HG03460 (cell line): ENCODE data around the gene GPR39.
"Not testable (repeated sequence)": the region's sequence is repeated elsewhere in the genome, so short reads cannot be mapped to it uniquely, and the experiment has no call there.

ENCODE experiments used
- ATAC-seq: cut with Tn5 transposase; IDR thresholded peaks from one replicate; pipeline ENCODE4 v1.9.1; 2021; ENCODE audit not compliant: unreplicated experiment

The GPR39 gene

GRCh38 chr2:132489150-132489549 is 72.5 kb downstream of the GPR39 start:
- ATAC-seq, result no peak

DNA sequence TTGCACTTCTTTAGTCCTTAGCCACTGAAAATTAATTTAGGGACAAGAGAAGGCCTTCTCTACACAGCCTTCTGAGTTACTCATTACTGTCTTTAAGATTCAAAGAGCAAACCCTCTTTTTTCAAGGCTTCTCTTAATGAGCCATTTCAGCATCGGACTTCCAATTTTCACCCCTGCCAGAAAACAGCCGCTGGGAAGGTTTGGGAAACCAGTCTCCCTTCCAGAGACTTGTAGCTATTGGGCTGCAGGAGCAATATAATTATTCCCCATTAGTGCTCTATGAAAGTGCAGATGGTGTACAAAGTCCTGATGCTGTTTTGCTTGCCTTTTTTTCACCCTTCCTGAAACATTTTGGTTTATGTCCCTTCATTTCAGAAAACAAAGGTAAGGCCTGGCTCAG is 79.3 kb downstream of the GPR39 start:
- ATAC-seq, result no peak

GRCh38 chr2:132496555-132496954 is 80.0 kb downstream of the GPR39 start:
- no peak for ATAC-seq

GRCh38 chr2:132497591-132497990 is 81.0 kb downstream of the GPR39 start:
- no peak for ATAC-seq

DNA sequence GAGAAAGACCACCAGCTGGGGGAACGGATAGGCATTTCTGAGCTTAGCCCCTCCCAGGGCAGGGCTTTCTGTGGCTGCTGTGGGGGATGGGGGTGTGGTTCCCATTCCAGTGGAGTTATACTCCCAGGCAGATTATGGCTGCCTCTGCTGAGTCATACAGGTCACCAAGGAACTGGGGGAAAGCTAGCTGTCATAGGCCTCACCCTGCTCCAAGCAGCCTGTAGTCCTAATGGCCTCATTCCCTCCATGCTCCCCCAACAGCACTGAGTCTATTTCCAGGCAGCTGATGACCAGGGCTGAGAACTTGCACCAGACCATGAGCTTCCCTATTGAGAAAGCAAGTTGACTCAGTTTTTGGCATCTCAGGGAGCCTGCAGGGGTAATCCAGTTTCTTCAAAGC is 87.1 kb downstream of the GPR39 start:
- ATAC-seq, result no peak

- ATAC-seq, result no peak
Observed at GRCh38 chr2:132515010-132515409, 98.4 kb downstream of the GPR39 start.

- ATAC-seq, result no peak
Observed at GRCh38 chr2:132517386-132517785, 100.8 kb downstream of the GPR39 start.

GRCh38 chr2:132518302-132518701 is 101.7 kb downstream of the GPR39 start:
- ATAC-seq, result no peak

DNA sequence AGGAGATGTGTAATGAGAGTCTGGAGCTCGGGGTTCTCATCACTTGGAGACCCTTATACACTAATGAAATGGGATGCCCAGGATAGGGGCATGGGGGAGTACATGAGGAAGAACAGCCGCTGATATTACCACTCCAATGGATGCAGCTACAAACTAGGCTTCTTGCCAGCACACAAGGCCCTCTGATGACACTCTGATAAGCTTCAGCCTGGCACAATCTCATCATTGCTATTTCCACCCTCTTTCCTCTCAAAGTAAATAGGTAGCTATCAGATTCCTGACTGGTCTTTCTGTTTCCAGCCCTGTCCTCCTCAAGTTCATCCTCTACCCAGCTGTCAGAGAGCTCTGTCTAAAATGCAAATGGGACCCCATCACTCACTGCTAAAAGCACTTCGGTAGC is 103.0 kb downstream of the GPR39 start:
- no peak for ATAC-seq

GRCh38 chr2:132521341-132521740 is 104.7 kb downstream of the GPR39 start:
- no peak for ATAC-seq

DNA sequence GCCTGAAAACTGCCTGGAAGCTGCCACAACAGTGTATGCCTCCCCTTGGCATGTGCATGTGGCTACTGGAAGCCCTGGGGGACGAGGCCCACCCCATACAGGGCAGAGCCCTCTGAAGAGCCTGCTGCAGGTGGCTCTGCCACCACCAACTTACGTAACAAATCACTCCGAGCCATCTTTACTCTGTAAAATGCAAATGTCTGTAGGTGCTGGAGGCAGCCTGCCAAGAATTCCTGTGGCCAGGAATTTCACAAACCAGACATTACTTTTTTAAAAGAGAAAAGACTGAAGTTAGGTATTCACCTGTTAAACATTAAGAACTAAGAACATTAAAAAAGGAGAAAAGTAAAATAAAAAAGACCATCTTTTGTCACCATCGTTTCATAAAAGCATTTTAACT is 106.3 kb downstream of the GPR39 start:
- ATAC-seq, result no peak

DNA sequence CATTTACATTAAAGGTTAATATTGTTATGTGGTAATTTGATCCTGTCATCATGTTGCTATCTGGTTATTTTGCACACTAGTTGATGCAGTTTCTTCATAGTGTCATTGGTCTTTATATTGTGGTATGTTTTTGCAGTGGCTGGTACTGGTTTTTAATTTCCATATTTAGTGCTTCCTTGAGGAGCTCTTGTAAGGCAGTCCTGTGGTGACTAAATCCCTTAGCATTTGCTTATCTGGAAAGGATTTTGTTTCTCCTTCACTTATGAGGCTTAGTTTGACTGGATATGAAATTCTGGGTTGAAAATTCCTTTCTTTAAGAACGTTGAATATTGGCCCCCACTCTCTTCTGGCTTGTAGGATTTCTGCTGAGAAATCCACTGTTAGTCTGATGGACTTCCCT is 120.5 kb downstream of the GPR39 start:
- not testable (repeated sequence) for ATAC-seq

DNA sequence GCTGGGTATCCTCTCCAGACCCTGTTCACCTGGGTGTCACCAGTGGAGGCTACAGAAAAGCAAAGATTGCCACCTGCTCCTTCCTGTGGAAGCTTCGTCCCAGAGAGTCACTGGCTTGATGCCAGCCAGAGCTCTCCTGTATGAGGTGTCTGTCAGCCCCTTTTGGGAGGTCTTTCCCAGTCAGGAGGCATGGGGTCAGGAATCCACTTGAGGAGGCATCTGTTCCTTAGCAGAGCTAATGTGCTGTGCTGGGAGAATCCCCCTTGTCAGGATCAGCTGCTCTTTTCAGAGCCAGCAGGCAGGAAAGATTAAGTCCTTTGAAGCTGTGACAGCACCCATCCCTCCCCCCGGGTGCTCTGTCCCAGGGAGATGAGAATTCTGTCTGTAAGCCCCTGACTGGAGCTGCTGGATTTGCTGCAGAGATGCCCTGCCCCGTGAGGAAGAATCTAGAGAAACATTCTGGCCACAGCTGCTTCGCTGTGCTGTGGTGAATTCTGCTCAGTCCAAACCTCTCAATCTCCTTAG is 121.8 kb downstream of the GPR39 start:
- ATAC-seq, result no peak

DNA sequence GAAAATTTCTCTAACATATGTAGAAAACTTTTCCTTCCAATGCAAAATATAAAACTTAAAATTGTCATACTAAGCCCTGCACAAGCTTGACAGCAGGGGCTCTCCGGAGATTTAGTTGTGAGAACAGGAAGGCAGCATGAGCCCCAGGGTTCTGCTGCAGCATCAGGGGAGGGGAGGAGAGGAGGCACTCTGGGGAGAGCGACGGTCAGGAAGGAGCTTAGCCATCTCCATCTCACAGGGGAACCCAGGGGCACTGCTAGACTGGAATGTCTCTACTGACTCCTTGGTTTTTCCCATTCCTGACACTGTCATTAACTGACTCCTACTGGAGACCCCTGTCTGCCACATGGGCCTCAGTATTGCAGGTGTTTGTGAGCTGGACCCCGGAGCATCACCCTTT is 123.6 kb downstream of the GPR39 start:
- ATAC-seq, result no peak

DNA sequence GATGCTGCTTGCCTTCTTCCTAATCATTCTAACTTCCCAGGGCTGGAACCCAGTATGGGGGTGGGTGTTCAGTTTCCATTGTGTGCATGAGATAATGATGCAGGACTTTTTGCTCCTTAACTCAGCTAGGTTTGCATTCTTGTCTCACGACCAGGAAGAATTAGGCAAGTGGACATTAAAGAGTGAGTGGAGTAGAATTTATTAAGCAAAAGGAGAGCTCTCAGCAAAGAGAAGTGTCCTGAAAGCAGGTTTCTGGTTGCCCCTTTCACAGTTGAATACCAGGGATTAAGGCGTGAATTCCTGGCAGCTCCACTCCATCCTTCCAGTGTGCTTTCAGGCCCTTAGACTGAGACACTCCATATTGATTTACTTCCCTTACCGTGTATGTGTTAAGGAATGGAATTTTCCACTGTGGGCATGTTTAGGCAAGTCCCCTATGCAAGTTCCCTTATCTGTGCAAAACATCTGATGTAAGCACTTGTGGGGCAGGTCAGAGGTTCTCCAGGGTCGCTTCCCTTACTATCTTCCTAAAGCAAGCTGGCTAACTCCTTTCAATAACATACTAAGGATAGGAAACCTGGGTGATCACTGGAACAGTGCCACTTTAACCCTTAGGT is 126.5 kb downstream of the GPR39 start:
- ATAC-seq, result no peak

GRCh38 chr2:132544006-132544630 is 127.5 kb downstream of the GPR39 start:
- no peak for ATAC-seq

- ATAC-seq, result no peak
Observed at GRCh38 chr2:132547090-132547687, 130.6 kb downstream of the GPR39 start.

GRCh38 chr2:132549935-132550670 is 133.5 kb downstream of the GPR39 start:
- ATAC-seq, result no peak

DNA sequence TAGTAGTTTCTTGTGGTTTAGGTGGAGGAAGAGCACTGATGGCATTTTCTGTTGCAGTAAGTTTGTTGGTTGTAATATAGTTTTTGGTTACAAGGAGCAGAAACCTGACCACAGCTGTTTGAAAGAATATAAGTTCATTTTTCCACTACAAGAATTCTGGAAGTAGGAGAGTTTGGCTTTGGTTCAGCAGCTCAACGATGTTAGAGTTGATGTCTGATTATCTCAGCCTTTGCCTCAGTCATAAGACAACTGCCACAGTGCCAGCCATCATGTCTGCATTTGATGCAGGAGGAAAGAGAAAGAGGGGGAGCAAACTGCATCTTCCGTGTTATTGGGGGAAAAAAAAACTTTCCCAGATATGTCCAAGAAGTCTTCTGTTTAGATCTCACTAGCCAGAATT is 134.3 kb downstream of the GPR39 start:
- no peak for ATAC-seq

- no peak for ATAC-seq
Observed at GRCh38 chr2:132557694-132558093, 141.1 kb downstream of the GPR39 start.

DNA sequence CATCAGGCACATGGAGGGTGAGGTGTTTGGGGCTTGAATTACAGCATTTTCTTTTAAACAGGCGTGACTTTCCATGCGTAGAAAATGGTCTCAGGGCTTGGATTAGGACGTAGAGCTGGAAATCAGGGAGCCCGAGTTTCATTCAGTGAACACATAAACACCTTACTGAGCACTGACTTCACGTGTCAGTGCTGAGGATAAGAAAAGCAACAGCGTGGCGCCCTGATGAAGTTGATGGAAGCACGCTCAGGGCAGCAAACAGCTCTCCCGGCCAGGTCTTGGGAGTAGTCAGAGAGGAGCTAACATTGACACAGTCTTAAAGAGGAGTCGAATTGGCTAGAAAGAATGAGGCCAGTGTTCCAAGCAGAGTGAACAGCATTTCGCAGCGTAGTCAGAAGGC is 142.7 kb downstream of the GPR39 start:
- ATAC-seq, result no peak

- ATAC-seq, result no peak
Observed at GRCh38 chr2:132559921-132560320, 143.3 kb downstream of the GPR39 start.
